Fibroblast of villous mesenchyme (primary cell): Measurements from ENCODE around the gene VPS8. TPM values are rescaled to one million over a fixed set of nuclear protein-coding genes. Genes with fewer than 3 reads are reported as not detected.

ENCODE experiments used
- DNase-seq: peaks from one replicate; pipeline ENCODE4 v3.0.0-alpha.2; 2010; ENCODE audit warnings: low read depth
- H3K4me3 ChIP-seq: 2 replicates; pipeline ENCODE4 v1.5.1; 2011; ENCODE audit warnings: low read depth, mild to moderate bottlenecking, low read length
- CTCF ChIP-seq: IDR thresholded peaks from 2 replicates; pipeline ENCODE4 v1.5.1; 2012; ENCODE audit warnings: low read depth, mild to moderate bottlenecking, low read length; ENCODE audit not compliant: insufficient read depth
- total RNA-seq: library from RNA; depleted of rRNA; stranded (reverse); fragments of >200 nt; gene quantifications from 2 replicates; pipeline ENCODE4 v1.2.3, GENCODE V29; 2012

VPS8 gene
- total RNA-seq, 1 donor = 92.8 TPM

DNA sequence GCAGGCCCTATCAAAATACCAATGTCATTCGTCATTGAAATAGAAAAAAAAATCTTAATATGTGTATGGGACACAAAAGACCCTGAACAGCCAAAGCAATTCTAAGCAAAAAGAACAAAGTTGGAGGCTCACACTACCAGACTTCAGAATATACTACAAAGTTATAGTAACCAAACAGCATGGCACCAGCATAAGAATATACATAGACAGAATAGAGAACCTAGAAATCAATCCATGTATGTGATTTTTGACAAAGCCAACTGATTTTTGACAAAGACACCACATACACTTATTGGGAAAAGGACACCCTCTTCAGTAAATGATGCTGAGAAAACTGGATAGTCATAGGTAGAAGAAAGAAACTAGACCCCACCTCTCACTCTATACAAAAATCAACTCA is 245.9 kb downstream of the VPS8 start:
- no peak overlapping the region for H3K4me3 ChIP-seq
- no peak for TF ChIP-seq CTCF
- no peak for DNase-seq

GRCh38 chr3:185058796-185059195 is 246.8 kb downstream of the VPS8 start:
- DNase-seq = no peak
- no peak overlapping the region for H3K4me3 ChIP-seq
- no peak for TF ChIP-seq CTCF

DNA sequence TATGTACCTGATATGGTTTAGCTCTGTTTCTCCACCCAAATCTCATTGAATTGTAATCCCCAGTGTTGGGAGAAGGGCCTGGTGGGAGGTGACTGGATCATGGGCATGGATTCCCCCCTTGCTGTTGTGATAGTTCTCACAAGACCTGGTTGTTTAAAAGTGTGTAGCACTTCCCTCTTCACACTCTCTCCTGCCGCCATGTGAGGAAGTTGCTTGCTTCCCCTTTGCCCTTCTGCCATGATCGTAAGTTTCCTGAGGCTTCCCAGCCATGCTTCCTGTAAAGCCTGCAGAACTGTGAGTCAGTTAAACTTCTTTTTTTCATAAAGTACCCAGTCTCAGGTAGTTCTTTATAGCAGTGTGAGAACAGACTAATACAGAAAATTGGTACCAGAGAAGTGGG is 247.8 kb downstream of the VPS8 start:
- TF ChIP-seq CTCF = no peak

GRCh38 chr3:185060655-185061054 is 248.7 kb downstream of the VPS8 start:
- DNase-seq = no peak
- TF ChIP-seq CTCF = no peak
- H3K4me3 ChIP-seq = no peak overlapping the region

More for the DNA sequence above, 247.8 kb downstream of the VPS8 start:
- no peak for DNase-seq
- no peak overlapping the region for H3K4me3 ChIP-seq

GRCh38 chr3:185062191-185062590 is 250.2 kb downstream of the VPS8 start:
- no peak for DNase-seq
- TF ChIP-seq CTCF = no peak
- H3K4me3 ChIP-seq = no peak overlapping the region

- H3K4me3 ChIP-seq = no peak overlapping the region
- no peak for TF ChIP-seq CTCF
Observed at GRCh38 chr3:185063431-185063830, 251.5 kb downstream of the VPS8 start.

GRCh38 chr3:185065059-185065458 is 253.1 kb downstream of the VPS8 start:
- DNase-seq = no peak
- no peak for TF ChIP-seq CTCF
- no peak overlapping the region for H3K4me3 ChIP-seq

More at GRCh38 chr3:185063431-185063830, 251.5 kb downstream of the VPS8 start:
- DNase-seq = no peak
